ENCODE results near the gene DDR1.

The DDR1 gene

DNA sequence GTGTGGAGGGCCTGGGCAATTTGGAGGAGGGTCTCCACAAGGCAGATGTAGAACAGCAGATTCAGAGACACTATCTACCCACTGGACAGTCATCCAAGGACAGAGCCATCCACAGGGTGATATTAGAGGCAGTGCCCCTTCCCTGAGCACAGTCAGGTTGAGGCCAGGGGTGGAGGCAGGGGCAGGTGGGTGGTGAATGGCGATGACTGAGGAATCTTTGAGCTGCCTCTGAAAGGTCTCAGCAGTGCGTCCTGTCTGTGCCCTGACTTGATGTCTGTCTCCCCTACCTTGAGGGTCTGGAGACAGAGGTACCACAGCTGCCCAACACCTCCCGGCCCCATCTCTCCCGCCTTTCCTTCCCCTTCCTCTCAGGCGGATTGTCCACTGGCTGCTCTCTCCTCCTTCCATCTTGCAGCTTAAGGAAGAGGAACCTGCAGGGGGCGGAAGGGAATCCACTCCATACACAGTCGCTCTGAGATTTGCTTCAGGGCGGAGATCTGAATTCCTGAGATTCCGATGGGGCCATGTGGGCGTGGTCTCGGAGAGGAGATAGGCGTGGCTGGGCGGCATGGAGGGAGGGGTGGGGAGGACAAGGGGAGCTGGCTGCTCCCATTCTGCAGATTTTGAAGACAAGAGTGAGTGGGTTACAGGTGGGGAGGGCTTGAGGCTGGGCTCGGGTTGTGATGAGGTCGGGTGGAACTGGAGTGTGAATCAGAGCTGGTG, 58.2 kb downstream of the DDR1 start:
- DNase-seq (ENCODE audit: low read depth), result peak; percentile 85
- TF ChIP-seq, protein P1, sequence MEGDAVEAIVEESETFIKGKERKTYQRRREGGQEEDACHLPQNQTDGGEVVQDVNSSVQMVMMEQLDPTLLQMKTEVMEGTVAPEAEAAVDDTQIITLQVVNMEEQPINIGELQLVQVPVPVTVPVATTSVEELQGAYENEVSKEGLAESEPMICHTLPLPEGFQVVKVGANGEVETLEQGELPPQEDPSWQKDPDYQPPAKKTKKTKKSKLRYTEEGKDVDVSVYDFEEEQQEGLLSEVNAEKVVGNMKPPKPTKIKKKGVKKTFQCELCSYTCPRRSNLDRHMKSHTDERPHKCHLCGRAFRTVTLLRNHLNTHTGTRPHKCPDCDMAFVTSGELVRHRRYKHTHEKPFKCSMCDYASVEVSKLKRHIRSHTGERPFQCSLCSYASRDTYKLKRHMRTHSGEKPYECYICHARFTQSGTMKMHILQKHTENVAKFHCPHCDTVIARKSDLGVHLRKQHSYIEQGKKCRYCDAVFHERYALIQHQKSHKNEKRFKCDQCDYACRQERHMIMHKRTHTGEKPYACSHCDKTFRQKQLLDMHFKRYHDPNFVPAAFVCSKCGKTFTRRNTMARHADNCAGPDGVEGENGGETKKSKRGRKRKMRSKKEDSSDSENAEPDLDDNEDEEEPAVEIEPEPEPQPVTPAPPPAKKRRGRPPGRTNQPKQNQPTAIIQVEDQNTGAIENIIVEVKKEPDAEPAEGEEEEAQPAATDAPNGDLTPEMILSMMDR (IDR thresholded peaks at IDR 0.05; ENCODE audit: low read length, missing control alignments), result peak; percentile 72
- no peak overlapping the region for H3K4me3 ChIP-seq (replicated peaks; ENCODE audit: low read depth, low read length)

- no peak for DNase-seq (ENCODE audit: low read depth)
- no peak overlapping the region for H3K4me3 ChIP-seq (replicated peaks; ENCODE audit: low read depth, low read length)
- TF ChIP-seq, protein P1 (IDR thresholded peaks at IDR 0.05; ENCODE audit: low read length, missing control alignments), result no peak
Observed at GRCh38 chr6:30944051-30944450, 59.7 kb downstream of the DDR1 start.

DNA sequence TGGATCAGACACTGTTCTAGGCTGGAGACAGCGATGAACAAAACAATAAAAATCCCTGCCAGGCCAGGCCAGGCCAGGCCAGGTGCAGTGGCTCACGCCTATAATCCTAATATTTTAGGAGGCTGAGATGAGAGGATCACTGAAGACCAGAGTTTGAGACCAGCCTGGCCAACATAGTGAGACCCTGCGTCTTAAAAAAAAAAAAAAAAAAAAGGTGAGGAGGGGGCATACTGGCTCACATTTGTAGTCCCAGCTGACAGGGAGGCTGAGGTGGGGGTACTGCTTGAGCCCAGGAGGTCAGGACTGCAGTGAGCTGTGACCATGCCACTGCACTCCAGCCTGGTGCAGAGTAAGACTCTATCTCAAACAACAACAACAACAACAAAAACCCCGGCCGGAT, 61.0 kb downstream of the DDR1 start:
- DNase-seq (ENCODE audit: low read depth), result no peak
- TF ChIP-seq, protein P1 (IDR thresholded peaks at IDR 0.05; ENCODE audit: low read length, missing control alignments), result no peak
- H3K4me3 ChIP-seq (replicated peaks; ENCODE audit: low read depth, low read length), result no peak overlapping the region

- H3K4me3 ChIP-seq (replicated peaks; ENCODE audit: low read depth, low read length), result no peak overlapping the region
- TF ChIP-seq, protein P1 (IDR thresholded peaks at IDR 0.05; ENCODE audit: low read length, missing control alignments), result no peak
- no peak for DNase-seq (ENCODE audit: low read depth)
Observed at GRCh38 chr6:30947231-30947630, 62.9 kb downstream of the DDR1 start.

GRCh38 chr6:30948811-30949210, 64.5 kb downstream of the DDR1 start:
- DNase-seq (ENCODE audit: low read depth), result no peak
- no peak overlapping the region for H3K4me3 ChIP-seq (replicated peaks; ENCODE audit: low read depth, low read length)
- TF ChIP-seq, protein P1 (IDR thresholded peaks at IDR 0.05; ENCODE audit: low read length, missing control alignments), result no peak

All from fibroblast of pulmonary artery (primary cell).